ENCODE data around the gene ABHD13.

- TF ChIP-seq CTCF (conservative IDR thresholded peaks at IDR 0.05; ENCODE audit: low read depth, low read length) (no peak), EZH2 (IDR thresholded peaks at IDR 0.05; ENCODE audit: borderline replicate concordance, low read depth, low read length, poor library complexity, severe bottlenecking) (no peak)
Observed at GRCh38 chr13:108249150-108249549, 31.0 kb downstream of the ABHD13 start.

All from A673 (cell line).